Measurements from ENCODE around the gene ZDHHC11.
"Not testable (repeated sequence)": the region's sequence is repeated elsewhere in the genome, so short reads cannot be mapped to it uniquely, and the experiment has no call there.

The ZDHHC11 gene

GRCh38 chr5:761854-762710 is 88.7 kb downstream of the ZDHHC11 start:
- no peak for DNase-seq (ENCODE audit: low spot score)

- no peak for DNase-seq (ENCODE audit: low spot score)
Measured at GRCh38 chr5:761059-761771, 89.6 kb downstream of the ZDHHC11 start.

GRCh38 chr5:760363-761058 is 90.3 kb downstream of the ZDHHC11 start:
- DNase-seq (ENCODE audit: low spot score): no peak

DNA sequence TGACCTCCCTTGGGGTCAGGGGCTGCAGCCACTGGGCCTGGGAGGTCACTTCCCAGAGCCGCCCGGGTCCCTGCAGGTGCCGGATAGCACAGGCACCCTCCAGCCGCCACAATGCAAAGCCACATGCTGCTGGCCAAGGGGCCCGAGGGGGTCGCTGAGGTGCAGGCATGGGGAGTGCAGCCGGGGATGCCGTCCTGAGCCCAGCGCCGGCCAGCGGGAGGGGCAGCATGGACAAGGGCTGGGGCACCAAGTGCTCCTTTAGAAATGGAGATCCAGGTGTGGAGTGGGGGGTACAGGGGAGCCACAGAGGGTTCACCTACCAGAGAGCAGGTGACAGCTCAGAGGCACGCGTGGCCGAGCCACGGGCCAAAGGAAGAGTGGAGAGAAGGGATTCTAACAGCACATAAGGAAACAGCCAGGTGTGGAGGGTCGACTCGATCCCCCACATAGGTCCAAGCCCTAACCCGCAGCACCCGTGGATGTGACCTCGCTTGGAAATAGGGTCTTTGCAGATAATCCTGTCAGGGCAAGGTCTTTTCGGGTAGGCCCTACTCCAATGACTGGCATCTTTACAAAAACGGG is 90.9 kb downstream of the ZDHHC11 start:
- no peak for DNase-seq (ENCODE audit: low spot score)

DNA sequence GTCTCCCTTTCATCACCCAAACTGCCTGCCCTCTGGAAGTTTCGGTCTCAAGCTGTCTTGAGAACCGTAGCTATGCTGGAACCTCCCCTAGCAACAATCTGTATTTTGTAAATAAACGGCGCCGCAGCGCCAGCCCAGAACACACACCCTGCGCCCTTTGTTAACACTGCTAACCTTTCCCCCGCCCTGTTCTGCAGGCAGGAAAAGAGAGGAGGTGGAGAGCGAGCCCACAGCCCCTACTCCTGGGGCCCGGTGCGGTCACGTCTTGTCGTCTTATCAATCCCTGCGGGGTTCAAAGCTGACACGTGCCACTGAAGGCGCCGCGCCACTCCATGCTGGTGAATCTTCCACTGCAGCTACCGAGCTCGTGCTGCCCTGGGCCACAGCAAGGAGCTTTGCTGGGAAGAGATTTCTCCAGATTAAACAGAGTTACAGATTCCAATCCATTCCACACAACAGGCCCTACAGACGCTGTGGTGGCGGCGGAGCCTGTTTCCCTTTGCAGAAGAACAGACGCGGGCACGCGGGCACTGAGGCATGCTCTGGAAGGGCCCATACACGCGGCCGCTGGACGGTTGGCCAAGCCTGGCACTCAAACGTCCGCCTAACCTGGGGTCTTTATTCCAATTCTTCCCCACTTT is 91.6 kb downstream of the ZDHHC11 start:
- no peak for DNase-seq (ENCODE audit: low spot score)

DNA sequence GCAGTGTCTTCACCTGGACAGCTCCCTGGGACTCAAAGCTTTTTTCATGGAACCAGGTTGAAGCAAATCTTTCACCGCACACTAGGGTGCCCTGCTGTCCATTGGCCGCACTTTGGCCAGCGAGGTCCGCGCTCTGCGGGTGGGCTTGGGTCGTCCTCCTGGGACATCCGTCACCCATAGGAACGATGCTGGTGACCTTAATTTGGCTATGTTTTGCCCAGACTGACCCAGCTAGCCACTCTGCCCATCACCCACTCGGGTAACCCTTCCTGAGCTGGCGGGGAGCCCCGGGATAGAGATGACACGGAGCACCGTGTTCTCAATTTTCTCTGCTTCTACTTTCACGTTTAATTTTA is 92.1 kb downstream of the ZDHHC11 start:
- no peak for DNase-seq (ENCODE audit: low spot score)

- DNase-seq (ENCODE audit: low spot score): no peak
Measured at GRCh38 chr5:757931-758697, 92.7 kb downstream of the ZDHHC11 start.

GRCh38 chr5:757346-757930 is 93.3 kb downstream of the ZDHHC11 start:
- no peak for DNase-seq (ENCODE audit: low spot score)

DNA sequence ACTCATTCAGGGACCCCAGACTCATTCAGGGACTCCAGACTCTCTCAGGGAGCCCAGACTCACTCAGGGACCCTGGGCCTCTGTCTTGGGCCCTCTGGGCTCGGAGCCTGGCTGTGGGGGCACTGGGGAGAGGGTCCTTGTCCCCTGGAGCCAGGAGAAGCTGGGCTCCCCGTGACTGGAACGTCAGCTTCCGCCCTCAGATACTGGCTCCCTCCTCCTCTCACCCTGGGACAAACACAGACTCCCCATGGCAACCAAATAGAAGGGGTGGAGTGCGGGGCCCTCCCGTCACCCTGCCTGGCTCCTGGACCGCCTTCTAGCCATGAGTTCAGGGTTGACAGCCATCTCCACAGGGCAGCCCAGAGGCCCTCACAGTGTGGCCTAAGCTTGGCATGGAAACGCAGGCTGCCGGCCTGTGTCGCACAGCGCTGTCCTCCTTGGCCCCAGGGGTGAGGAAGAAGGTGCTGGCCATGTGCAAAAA is 93.9 kb downstream of the ZDHHC11 start:
- no peak for DNase-seq (ENCODE audit: low spot score)

DNA sequence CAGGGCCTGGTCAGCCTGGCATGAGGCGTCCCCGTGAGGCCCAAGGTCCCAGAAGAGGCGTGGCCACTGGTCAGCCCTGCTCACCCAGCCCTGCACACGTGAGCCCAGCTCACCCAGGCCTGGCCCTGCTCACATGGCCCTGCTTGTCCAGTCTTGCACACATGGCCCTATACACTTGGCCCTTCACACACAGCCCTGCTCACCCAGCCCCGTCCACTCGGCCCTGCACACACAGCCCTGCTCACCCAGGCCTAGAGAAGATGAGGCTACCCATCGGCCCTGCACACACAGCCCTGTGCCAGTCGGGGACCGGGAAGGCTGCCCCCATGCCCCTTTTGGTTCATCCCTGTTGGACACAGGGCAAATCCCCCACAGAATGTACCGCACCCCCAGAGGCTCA is 94.6 kb downstream of the ZDHHC11 start:
- no peak for DNase-seq (ENCODE audit: low spot score)

DNA sequence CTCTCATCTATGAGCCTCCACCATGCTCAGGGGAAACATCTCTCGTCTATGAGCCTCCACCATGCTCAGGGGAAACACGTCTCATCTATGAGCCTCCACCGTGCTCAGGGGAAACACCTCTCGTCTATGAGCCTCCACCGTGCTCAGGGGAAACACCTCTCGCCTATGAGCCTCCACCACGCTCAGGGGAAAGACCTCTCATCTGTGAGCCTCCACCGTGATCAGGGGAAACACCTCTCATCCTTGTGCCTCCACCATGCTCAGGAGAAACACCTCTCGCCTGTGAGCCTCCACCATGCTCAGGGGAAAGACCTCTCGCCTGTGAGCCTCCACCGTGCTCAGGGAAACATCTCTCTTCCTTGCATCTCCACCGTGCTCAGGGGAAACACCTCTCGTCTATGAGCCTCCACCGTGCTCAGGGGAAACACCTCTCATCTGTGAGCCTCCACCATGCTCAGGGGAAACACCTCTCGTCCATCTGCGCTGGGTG is 96.6 kb downstream of the ZDHHC11 start:
- DNase-seq (ENCODE audit: low spot score): not testable (repeated sequence)

- not testable (repeated sequence) for DNase-seq (ENCODE audit: low spot score)
Measured at GRCh38 chr5:753567-754142, 97.1 kb downstream of the ZDHHC11 start.

- DNase-seq (ENCODE audit: low spot score): not testable (repeated sequence)
Measured at GRCh38 chr5:752532-753115, 98.2 kb downstream of the ZDHHC11 start.

DNA sequence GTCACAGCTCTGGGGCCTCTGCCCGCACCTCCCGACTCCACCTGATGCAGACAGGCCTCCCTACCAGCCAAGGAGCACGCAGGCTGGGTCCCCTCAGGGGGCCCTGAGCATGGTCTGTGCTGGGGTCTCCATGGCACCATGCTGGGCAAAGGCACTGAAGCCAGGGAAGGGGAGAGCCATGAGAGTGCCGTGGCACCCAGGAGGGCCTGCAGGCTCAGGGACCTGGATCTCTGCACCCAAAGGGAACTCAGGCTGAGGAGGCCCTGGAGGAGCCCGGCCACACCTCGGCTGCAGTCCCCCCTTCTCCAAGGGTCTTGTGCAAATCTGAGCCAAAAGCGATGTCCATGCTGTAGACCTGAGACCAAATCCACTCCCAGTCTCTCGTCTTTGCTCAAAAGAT is 98.8 kb downstream of the ZDHHC11 start:
- not testable (repeated sequence) for DNase-seq (ENCODE audit: low spot score)

GRCh38 chr5:751496-751895 is 99.3 kb downstream of the ZDHHC11 start:
- no peak for DNase-seq (ENCODE audit: low spot score)

DNA sequence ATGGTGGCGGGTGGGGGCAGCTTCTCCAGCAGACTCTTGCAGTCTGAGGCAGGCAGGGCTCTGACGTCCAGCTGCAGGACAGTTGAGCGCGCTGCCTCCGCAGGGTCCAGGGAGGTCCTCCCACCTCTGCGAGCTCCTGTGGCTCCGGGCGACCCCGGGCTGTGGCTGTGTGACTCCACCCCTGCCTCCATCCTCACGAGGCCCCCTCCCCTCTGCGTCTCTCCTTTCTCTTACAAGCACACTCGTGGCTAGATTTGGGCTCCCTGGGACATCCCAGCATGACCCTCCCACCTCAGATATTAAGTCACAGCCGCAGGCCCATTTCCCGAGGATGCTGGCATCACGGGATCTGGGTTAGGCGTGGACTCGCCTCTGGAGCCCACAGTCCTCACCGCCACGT is 100.6 kb downstream of the ZDHHC11 start:
- not testable (repeated sequence) for DNase-seq (ENCODE audit: low spot score)

GRCh38 chr5:749101-749670 is 101.6 kb downstream of the ZDHHC11 start:
- no peak for DNase-seq (ENCODE audit: low spot score)

- DNase-seq (ENCODE audit: low spot score): not testable (repeated sequence)
Measured at GRCh38 chr5:748011-748980, 102.5 kb downstream of the ZDHHC11 start.
